Fibroblast of lung (primary cell): ENCODE measurements around the gene TMPRSS11B.

Source experiments
- EZH2 ChIP-seq: IDR thresholded peaks from 2 replicates; pipeline ENCODE4 v1.5.1; 2012; ENCODE audit warnings: low read length, control low read depth, mild to moderate bottlenecking; ENCODE audit errors: missing control alignments
- TF ChIP-seq, protein P1 (sequence below), 2 donors: IDR thresholded peaks in 1 of 2; conservative IDR thresholded peaks in 1 of 2; 1 replicate in 1 of 2; 2 replicates in 1 of 2; pipeline ENCODE4 v1.5.1; 2011 to 2012; ENCODE audit warnings: low read length in 2 of 2, control low read depth in 1 of 2, inconsistent platforms in 1 of 2, low read depth in 1 of 2, mild to moderate bottlenecking in 1 of 2

DNA sequence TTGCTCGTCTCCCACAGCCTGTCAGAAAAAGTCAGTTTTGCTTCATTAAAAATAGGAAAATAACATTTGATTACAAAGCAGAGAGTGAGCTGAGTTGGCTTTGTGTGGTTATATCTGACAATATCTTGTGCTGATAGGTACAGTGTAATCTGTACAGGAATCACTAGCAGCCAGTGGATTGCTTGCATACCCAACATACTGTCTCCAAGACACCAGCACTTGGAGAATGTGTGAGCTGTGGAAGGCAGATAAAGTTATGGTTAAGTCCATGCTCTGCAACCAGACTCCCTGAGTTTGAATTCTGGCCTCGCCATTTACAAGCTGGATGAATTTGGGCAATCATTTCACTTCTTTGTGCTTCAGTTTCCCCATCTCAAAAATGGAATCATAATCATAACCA is 58.3 kb downstream of the TMPRSS11B start:
- TF ChIP-seq EZH2: no peak
- TF ChIP-seq, protein P1, sequence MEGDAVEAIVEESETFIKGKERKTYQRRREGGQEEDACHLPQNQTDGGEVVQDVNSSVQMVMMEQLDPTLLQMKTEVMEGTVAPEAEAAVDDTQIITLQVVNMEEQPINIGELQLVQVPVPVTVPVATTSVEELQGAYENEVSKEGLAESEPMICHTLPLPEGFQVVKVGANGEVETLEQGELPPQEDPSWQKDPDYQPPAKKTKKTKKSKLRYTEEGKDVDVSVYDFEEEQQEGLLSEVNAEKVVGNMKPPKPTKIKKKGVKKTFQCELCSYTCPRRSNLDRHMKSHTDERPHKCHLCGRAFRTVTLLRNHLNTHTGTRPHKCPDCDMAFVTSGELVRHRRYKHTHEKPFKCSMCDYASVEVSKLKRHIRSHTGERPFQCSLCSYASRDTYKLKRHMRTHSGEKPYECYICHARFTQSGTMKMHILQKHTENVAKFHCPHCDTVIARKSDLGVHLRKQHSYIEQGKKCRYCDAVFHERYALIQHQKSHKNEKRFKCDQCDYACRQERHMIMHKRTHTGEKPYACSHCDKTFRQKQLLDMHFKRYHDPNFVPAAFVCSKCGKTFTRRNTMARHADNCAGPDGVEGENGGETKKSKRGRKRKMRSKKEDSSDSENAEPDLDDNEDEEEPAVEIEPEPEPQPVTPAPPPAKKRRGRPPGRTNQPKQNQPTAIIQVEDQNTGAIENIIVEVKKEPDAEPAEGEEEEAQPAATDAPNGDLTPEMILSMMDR (conservative IDR thresholded peaks at IDR 0.05 in 1 of 2, IDR thresholded peaks at IDR 0.05 in 1 of 2; ENCODE audit: low read depth in 1 of 2, low read length in 2 of 2): no peak
